Peyer's patch (tissue), 4 donors: Measurements from ENCODE around the gene BSN. TPM values are rescaled to one million over a fixed set of nuclear protein-coding genes. Genes with fewer than 3 reads are reported as not detected.

Experiments used
- DNase-seq, 3 donors: peaks; one replicate each; pipeline ENCODE4 v3.0.0-alpha.2; 2017 to 2019
- H3K27ac ChIP-seq, 4 donors: fragments of 200-600 bp; sonication (generic); one replicate each; pipeline ENCODE4 v1.5.1; 2016 to 2019
- H3K27me3 ChIP-seq, 2 donors: fragments of 200-600 bp; sonication (generic); one replicate each; pipeline ENCODE4 v1.5.1; 2019
- H3K36me3 ChIP-seq, 3 donors: fragments of 200-600 bp; sonication (generic); one replicate each; pipeline ENCODE4 v1.5.1; 2016 to 2019
- H3K4me1 ChIP-seq, 4 donors: fragments of 200-600 bp; sonication (generic); one replicate each; pipeline ENCODE4 v1.5.1; 2016 to 2019
- H3K4me3 ChIP-seq, 4 donors: fragments of 200-600 bp; sonication (generic); 1 replicate in 3 of 4; 2 replicates in 1 of 4; pipeline ENCODE4 v1.5.1; 2016 to 2019; ENCODE audit warnings: mild to moderate bottlenecking in 1 of 4
- H3K9me3 ChIP-seq, 4 donors: fragments of 200-600 bp; sonication (generic); one replicate each; pipeline ENCODE4 v1.5.1; 2016 to 2019; ENCODE audit warnings: mild to moderate bottlenecking in 1 of 4
- POLR2A ChIP-seq, 2 donors: fragments of 450-650 bp; IDR thresholded peaks; one replicate each; pipeline ENCODE4 v1.5.1; 2017; ENCODE audit warnings: antibody characterized with exemption in 2 of 2, mild to moderate bottlenecking in 2 of 2, moderate library complexity in 2 of 2
- total RNA-seq, 4 donors: library from RNA; depleted of rRNA; stranded (reverse); fragments of >200 nt; gene quantifications; one replicate each; pipeline ENCODE4 v1.1.0, GENCODE V29; 2016
- TF ChIP-seq, protein P1 (sequence below), 6 experiments: fragments of 450-650 bp in 4 of 6; fragments of 200-600 bp in 2 of 6; sonication (generic) in 1 of 6; IDR thresholded peaks; one replicate each; pipeline ENCODE4 v1.5.1; 2017 to 2019; ENCODE audit warnings: antibody characterized with exemption in 6 of 6, mild to moderate bottlenecking in 3 of 6, moderate library complexity in 1 of 6

BSN gene
- total RNA-seq, 4 donors from 2014 or later = 0.18 to 3.3 (median 0.85) TPM

DNA sequence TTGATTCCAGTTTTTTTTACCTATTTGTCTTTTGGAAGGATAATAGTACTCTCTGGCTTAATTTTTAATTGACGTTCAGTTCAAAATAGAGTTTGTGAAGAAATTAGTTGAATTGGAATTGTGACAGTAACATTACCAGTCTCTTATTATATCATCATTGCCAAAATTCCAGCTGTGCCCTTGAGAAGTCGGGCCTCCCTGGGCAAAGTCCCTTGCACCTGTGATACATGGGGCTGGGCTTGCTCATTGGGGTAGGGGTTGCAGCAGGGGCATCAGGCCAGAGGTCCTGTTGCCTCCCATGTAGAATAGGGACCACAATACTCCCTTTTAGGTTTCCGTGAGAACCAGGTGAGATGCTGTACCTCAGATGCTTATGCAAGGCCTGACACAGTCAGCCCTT lies 92.0 kb downstream of the BSN start:
- H3K27ac ChIP-seq = no peak overlapping the region
- no peak overlapping the region for H3K4me3 ChIP-seq
- TF ChIP-seq, protein P1, sequence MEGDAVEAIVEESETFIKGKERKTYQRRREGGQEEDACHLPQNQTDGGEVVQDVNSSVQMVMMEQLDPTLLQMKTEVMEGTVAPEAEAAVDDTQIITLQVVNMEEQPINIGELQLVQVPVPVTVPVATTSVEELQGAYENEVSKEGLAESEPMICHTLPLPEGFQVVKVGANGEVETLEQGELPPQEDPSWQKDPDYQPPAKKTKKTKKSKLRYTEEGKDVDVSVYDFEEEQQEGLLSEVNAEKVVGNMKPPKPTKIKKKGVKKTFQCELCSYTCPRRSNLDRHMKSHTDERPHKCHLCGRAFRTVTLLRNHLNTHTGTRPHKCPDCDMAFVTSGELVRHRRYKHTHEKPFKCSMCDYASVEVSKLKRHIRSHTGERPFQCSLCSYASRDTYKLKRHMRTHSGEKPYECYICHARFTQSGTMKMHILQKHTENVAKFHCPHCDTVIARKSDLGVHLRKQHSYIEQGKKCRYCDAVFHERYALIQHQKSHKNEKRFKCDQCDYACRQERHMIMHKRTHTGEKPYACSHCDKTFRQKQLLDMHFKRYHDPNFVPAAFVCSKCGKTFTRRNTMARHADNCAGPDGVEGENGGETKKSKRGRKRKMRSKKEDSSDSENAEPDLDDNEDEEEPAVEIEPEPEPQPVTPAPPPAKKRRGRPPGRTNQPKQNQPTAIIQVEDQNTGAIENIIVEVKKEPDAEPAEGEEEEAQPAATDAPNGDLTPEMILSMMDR (IDR thresholded peaks at IDR 0.05) = no peak
- no peak for TF ChIP-seq POLR2A (IDR thresholded peaks at IDR 0.05)
- no peak for DNase-seq
- H3K36me3 ChIP-seq = no peaks in the 10 kb centered on the region
- no peaks in the 10 kb centered on the region for H3K4me1 ChIP-seq
- no peaks in the 10 kb centered on the region for H3K27me3 ChIP-seq
- no peaks in the 10 kb centered on the region for H3K9me3 ChIP-seq

DNA sequence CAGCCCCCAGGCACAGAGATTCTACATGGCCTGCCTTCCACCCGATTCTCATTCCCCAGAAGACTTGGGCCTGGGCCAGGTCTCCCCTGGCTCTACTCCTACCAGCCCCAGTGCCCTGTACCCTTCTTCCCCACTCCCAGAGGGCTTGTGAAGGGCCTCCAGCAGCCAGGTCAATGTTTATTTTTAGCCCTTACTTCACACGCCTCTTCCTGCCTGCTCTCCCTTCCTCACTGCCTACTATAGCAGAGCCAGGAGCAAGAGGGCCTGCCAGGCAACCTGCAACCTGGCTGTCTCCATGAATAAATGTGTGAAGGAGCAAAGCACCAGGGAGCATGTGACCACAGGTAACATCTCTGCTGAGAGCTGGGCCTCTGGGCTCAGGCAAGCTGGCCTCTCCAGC lies 93.5 kb downstream of the BSN start:
- Histone ChIP-seq H3K9me3 (no peaks in the 10 kb centered on the region), H3K4me1 (no peaks in the 10 kb centered on the region), H3K4me3 (no peak overlapping the region), H3K27ac (no peak overlapping the region), H3K36me3 (no peaks in the 10 kb centered on the region), H3K27me3 (no peaks in the 10 kb centered on the region)
- DNase-seq = no peak
- no peak for TF ChIP-seq POLR2A (IDR thresholded peaks at IDR 0.05)
- TF ChIP-seq, protein P1 (IDR thresholded peaks at IDR 0.05) = no peak

DNA sequence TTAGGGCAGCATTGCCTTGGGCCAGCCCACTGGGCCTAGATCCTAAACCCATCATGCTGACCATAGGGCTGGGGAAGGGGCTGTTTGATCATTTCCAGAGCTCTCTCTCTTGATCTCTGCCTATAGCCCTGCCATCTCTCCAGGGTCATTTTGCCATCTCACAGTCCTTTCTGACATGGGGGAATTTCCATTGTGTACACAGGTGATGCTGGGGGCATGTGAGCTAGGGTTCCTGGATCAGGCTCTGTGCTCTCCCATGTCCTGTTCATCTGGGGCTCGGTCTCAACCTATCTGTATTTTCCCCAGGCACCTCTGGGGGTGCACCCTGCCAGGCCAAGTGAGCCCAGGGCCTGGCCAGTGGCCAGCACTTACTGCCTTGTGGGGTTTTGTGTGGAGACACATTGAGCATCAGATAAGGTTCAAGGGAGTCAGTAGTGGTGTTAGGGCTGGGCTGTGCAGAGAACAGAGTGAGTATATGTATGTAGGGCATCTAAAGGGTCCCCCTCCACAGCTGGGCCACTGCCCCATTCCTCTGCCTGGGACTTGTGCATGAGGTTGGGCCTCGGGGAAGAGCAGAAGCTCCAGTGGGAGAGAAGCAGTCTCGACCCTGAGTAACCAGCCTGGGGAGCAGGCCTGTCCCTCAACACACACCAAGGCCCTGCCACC lies 94.2 kb downstream of the BSN start:
- TF ChIP-seq POLR2A (IDR thresholded peaks at IDR 0.05) = no peak
- TF ChIP-seq, protein P1 (IDR thresholded peaks at IDR 0.05) = no peak

DNA sequence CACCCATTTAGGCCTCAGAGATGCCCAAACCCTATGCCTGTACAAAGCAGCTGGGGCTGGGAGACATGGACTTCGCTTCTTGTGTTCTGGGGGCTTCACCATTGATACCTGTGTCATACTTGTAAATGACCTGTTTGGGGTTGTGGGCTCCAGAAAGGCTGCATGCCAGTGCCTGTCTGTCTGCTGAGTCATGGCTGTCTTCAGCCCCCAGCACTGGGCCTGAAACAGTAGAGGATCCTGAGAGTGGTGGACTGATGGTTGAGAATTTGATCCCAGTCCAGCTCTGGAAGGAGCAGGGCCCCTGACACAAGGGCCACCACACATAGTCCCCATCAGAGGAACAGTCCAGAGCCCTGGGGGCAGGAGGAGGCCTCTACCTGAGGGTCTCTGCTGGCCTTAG lies 95.3 kb downstream of the BSN start:
- Histone ChIP-seq H3K27ac (no peak overlapping the region), H3K4me1 (no peaks in the 10 kb centered on the region), H3K4me3 (no peak overlapping the region), H3K36me3 (no peaks in the 10 kb centered on the region), H3K27me3 (no peaks in the 10 kb centered on the region), H3K9me3 (no peaks in the 10 kb centered on the region)
- TF ChIP-seq POLR2A (IDR thresholded peaks at IDR 0.05) = no peak
- TF ChIP-seq, protein P1 (IDR thresholded peaks at IDR 0.05) = no peak
- no peak for DNase-seq

More for the DNA sequence above, 94.2 kb downstream of the BSN start:
- Histone ChIP-seq H3K36me3 (no peaks in the 10 kb centered on the region), H3K27ac (no peak overlapping the region), H3K4me1 (no peaks in the 10 kb centered on the region), H3K4me3 (no peak overlapping the region), H3K9me3 (no peaks in the 10 kb centered on the region), H3K27me3 (no peaks in the 10 kb centered on the region)
- no peak for DNase-seq

DNA sequence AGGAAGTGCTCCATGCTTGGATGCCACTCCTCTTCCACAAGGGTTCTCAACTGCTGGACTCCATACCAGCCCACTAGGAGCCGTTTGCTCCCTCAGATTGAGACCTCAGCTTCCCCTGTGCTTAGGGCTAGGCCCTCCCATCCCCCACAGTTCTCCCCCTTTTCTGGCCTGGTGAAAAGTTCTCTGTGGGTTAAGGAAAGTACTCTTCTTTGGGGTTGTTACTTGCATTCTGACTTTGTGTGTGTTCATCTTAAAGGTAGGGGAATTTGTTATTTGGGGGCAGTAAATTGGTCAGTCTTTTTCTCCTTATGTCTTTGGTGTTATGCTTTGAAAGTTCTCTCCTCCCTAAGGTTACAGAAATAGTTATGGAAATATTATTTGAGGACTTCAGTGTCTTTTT lies 95.9 kb downstream of the BSN start:
- Histone ChIP-seq H3K4me1 (no peaks in the 10 kb centered on the region), H3K9me3 (no peaks in the 10 kb centered on the region), H3K27ac (no peak overlapping the region), H3K4me3 (no peak overlapping the region), H3K36me3 (no peaks in the 10 kb centered on the region), H3K27me3 (no peaks in the 10 kb centered on the region)
- DNase-seq = no peak
- TF ChIP-seq, protein P1 (IDR thresholded peaks at IDR 0.05) = no peak
- TF ChIP-seq POLR2A (IDR thresholded peaks at IDR 0.05) = no peak

DNA sequence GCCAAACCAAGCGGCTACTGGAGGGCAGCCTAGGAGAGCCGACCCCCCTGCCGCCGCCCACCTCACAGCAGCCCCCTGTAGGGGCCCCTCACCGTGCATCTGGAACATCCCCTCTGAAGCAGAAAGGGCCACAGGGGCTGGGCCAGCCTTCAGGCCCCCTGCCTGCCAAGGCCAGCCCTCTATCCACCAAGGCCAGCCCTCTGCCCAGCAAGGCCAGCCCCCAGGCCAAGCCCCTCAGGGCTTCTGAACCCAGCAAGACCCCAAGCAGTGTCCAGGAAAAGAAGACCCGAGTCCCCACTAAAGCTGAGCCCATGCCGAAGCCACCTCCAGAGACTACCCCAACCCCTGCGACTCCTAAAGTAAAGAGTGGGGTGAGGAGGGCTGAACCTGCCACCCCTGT lies 96.4 kb downstream of the BSN start:
- no peaks in the 10 kb centered on the region for H3K4me1 ChIP-seq
- DNase-seq = no peak
- H3K27ac ChIP-seq = no peak overlapping the region
- TF ChIP-seq, protein P1 (IDR thresholded peaks at IDR 0.05) = no peak
- TF ChIP-seq POLR2A (IDR thresholded peaks at IDR 0.05) = no peak
- H3K27me3 ChIP-seq = no peaks in the 10 kb centered on the region
- H3K9me3 ChIP-seq = no peaks in the 10 kb centered on the region
- no peak overlapping the region for H3K4me3 ChIP-seq
- H3K36me3 ChIP-seq = no peaks in the 10 kb centered on the region
